PC-3 (cell line): ENCODE data around the gene GAD1.

Source experiments
- EZH2 ChIP-seq: fragments of 300-600 bp; sonication (generic); IDR thresholded peaks from one replicate; pipeline ENCODE4 v1.6.1; 2017; ENCODE audit warnings: antibody characterized with exemption, mild to moderate bottlenecking, low read length; ENCODE audit not compliant: unreplicated experiment
- EZH2phosphoT487 ChIP-seq: fragments of 300-600 bp; sonication (generic); IDR thresholded peaks from 2 replicates; pipeline ENCODE4 v1.6.1; 2018; ENCODE audit warnings: mild to moderate bottlenecking, antibody characterized with exemption, low read length, borderline replicate concordance
- TF ChIP-seq, protein P1 (sequence below): fragments of 300-600 bp; sonication (generic); conservative IDR thresholded peaks from 2 replicates; pipeline ENCODE4 v1.5.1; 2017; ENCODE audit warnings: antibody characterized with exemption, low read depth, mild to moderate bottlenecking, low read length

DNA sequence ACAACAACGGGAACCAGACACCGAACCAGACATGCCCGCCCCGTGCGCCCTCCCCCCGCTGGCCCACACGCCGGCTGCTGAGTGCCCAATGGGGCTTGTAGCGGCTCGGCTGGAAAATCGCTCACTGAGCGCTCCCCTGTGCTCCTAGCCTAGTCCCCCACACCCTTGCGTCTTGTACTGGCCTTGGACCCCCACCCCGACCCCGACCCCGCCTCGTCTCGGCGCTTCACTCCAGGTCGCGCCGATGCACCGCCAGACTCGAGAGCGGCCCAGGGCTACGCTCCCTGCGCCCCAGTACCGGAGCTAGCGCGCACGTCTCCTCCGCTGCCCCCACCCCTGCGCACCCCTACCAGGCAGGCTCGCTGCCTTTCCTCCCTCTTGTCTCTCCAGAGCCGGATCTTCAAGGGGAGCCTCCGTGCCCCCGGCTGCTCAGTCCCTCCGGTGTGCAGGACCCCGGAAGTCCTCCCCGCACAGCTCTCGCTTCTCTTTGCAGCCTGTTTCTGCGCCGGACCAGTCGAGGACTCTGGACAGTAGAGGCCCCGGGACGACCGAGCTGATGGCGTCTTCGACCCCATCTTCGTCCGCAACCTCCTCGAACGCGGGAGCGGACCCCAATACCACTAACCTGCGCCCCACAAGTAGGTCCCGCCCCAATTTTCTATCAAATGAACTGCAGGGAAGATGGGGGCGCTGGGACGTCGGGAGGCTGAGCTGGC is 1.5 kb downstream of the GAD1 start:
- TF ChIP-seq, protein P1, sequence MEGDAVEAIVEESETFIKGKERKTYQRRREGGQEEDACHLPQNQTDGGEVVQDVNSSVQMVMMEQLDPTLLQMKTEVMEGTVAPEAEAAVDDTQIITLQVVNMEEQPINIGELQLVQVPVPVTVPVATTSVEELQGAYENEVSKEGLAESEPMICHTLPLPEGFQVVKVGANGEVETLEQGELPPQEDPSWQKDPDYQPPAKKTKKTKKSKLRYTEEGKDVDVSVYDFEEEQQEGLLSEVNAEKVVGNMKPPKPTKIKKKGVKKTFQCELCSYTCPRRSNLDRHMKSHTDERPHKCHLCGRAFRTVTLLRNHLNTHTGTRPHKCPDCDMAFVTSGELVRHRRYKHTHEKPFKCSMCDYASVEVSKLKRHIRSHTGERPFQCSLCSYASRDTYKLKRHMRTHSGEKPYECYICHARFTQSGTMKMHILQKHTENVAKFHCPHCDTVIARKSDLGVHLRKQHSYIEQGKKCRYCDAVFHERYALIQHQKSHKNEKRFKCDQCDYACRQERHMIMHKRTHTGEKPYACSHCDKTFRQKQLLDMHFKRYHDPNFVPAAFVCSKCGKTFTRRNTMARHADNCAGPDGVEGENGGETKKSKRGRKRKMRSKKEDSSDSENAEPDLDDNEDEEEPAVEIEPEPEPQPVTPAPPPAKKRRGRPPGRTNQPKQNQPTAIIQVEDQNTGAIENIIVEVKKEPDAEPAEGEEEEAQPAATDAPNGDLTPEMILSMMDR = no peak
- TF ChIP-seq EZH2 (no peak), EZH2phosphoT487 (no peak)
